NT2/D1 (cell line): ENCODE measurements around the gene HOXC10.

Experiments used
- YY1 ChIP-seq: IDR thresholded peaks from 2 replicates; pipeline ENCODE4 v1.6.1; 2011; ENCODE audit not compliant: insufficient read length, insufficient read depth
- ZNF274 ChIP-seq: IDR thresholded peaks from 2 replicates; pipeline ENCODE4 v1.6.1; 2011; ENCODE audit warnings: mild to moderate bottlenecking, low read depth, low read length

DNA sequence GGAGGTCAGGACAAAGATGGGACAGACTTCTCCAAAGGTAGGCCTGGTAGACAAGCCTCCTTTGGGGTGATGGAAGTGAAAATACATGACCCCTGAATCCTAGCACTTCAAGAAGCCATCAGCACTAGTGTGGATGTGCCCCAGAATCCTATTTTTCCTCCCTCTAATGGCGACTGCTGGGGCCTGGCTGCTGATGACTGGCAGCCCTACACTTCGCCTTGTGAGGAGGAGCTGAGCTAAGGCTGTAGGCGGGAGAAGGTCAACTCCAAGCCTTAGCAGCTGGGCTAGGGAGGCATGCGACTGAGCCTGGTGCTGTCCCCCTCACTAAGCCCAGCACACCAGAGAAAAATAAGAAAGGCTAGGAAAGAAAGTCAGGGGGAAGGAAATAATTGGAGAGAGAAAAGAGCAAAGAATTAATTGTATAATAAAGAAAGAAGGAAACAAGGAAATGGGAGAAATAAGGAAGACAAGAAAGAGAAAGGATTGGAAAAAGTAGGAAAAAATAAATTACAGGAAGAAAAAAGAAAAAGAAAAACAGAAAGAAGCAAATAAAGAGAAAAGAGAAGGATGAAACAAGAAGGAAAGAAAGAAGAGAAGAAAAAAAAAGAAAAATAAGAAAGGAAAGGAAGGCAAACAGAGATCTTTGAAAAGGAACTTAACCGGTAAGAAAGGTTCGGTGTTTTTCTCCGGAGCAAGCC lies 4.7 kb upstream of the HOXC10 start:
- TF ChIP-seq YY1: no peak
- TF ChIP-seq ZNF274: no peak
